ENCODE measurements around the gene CD6.

Gene CD6

DNA sequence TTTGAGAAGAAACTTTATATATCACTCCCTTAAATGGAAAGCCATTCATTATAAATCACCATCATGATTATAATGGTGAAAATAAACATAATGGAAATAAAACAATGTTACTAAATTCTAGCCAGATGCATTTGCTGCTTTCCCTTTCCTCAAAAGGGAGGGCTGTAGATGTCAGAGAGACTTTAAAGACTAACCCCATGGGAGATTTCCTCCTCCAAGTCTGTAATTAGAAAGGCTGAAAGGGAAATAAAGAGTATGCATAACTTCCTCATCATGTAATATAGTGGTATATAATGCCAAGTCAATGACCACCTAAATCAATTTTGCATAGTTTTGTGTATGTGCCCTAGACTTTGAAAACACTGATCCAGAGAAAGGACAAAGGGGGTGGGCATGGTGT is 6.4 kb downstream of the CD6 start:
- in situ Hi-C loops (cut with MboI; ENCODE audit: low pct_unique_long_range_greater_than_20kb, low sequenced_read_pairs): no loop called here
- no peak for DNase-seq

DNA sequence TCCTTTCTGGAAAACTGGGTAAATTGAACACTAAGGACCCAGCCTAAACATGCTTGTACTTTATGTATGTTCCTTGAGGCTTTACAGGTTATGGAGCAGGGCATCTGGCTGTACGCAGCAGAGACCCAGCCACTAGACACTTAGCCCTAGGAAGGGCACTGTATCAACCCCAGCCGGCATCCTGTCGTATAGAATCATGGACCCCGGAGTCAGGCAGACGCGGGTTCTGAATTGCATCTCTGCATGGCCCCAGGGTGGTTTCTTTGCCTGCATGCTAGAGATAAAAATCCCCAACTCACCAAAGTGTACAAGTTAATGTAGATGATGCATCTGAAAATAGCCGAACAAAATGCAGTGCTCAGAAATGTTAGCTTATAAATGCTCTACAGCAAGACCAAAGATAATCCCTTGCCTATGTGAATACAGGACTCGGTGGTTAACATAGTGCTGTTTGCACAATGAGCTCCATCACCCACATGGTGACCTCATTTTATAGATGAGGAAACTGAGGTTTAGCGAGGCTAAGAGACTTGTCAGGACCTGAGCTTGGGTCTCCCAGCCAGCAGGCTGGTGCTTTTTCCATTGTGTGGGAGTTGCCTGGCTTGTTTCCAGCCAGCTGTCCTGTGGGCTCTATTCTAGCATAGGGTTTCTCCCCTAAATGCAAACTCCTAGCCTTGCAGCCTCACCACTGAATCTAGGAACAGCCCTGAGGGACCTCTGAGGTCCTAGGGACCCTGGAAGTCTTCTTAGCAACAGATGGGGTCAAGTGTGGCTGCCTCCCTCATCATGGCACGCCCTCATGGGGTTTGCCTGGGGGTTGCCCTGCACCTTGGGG is 7.3 kb downstream of the CD6 start:
- peak; percentile 79 for DNase-seq
- in situ Hi-C loops (cut with MboI; ENCODE audit: low pct_unique_long_range_greater_than_20kb, low sequenced_read_pairs): no loop called here

DNA sequence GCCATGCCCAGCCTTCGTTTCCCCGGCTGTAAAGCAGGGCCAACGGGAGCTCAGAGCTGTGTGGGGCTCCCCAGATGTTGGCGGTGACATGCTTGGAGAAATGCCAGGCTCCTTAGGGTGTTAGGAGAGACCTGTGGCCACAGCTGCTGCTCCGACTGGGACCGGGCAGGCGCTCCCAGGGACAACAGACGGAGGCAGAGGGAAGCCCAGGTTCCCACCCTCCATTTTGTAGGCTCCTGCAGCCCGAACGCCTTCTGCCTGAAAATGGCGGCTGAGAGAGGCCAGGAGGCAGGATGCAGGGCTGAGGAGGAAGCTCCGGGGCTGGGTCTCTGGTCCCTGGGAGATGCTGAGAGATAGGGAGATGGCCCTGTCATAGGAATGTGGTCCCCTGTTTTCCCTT is 10.0 kb downstream of the CD6 start:
- in situ Hi-C loops (cut with MboI; ENCODE audit: low pct_unique_long_range_greater_than_20kb, low sequenced_read_pairs): no loop called here
- DNase-seq: no peak

DNA sequence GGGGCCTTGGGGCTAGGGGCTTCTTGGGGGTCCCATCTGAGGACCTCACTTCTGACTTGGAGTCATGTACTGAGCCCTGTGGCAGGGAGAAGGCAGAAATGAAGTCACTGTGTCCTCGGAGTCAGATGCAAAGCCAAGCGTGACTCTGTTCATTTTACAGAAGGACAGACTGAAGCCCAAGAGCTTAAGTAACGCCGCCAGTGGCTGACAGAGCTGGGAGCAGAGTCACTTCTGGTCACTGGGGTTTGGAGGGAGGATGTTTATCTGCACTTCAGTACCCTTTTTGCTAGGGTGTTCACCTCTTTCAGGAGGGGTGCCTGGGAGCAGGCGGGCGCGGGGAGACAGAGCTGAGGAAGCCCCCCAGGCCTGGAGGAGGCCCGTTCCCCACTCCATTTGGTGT is 10.7 kb downstream of the CD6 start:
- in situ Hi-C loops (cut with MboI; ENCODE audit: low pct_unique_long_range_greater_than_20kb, low sequenced_read_pairs): no loop called here
- DNase-seq: no peak

DNA sequence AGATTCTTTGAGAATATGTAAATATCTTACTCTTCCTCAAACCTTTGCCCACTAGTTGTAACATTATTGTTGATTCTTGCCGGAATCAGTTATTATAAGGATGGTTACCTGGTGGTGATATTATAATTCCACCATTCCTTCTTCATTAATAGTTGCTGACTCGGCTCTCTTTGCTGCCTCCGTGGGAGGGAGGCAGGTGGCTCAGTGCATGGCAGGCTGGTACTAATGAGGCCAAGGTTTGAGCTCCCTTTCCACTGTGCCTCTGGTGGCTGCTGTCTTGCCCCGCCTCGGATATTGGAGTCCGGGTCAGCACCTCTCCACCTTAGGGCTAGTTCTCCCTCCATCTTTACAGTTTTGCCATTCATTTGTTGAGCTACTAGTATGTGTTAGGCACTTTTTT is 12.7 kb downstream of the CD6 start:
- DNase-seq: no peak
- in situ Hi-C loops (cut with MboI; ENCODE audit: low pct_unique_long_range_greater_than_20kb, low sequenced_read_pairs): no loop called here

DNA sequence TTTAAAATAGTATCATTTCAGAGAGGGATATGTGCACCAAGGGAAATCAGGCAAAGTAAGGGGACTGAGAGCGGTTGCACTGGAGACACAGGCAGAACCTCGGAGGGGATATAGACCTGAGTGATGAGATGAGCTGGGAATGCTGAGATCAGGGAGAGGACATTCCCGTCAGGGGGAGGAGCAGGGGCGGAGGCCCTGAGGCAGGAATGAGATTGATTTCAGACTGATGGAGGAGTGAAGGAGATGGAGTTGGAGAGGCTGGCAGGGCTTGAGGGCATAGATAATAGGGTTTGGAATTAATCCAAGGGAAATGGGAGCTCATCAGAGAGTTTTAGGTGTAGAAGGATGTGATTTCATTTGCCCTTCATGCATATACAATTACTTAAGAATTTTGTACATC is 13.2 kb downstream of the CD6 start:
- in situ Hi-C loops (cut with MboI; ENCODE audit: low pct_unique_long_range_greater_than_20kb, low sequenced_read_pairs): no loop called here
- DNase-seq: no peak

DNA sequence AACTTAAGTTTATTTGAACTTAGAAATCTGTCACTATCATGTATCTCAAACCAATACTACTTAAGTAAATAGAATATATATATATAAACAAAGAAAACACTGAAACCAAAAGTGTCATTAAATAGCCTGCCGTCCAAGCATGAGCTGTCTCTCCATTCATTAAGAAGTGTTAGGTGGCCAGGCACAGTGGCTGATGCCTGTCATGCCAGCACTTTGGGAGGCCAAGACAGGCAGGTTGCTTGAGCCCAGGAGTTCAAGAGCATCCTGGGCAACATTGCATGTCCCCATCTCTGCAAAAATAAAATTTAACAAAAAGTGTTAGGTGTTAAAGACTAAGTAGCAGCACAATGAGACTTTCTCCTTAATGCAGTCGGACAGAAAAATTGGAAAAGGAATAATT is 14.0 kb downstream of the CD6 start:
- no peak for DNase-seq
- in situ Hi-C loops (cut with MboI; ENCODE audit: low pct_unique_long_range_greater_than_20kb, low sequenced_read_pairs): no loop called here

DNA sequence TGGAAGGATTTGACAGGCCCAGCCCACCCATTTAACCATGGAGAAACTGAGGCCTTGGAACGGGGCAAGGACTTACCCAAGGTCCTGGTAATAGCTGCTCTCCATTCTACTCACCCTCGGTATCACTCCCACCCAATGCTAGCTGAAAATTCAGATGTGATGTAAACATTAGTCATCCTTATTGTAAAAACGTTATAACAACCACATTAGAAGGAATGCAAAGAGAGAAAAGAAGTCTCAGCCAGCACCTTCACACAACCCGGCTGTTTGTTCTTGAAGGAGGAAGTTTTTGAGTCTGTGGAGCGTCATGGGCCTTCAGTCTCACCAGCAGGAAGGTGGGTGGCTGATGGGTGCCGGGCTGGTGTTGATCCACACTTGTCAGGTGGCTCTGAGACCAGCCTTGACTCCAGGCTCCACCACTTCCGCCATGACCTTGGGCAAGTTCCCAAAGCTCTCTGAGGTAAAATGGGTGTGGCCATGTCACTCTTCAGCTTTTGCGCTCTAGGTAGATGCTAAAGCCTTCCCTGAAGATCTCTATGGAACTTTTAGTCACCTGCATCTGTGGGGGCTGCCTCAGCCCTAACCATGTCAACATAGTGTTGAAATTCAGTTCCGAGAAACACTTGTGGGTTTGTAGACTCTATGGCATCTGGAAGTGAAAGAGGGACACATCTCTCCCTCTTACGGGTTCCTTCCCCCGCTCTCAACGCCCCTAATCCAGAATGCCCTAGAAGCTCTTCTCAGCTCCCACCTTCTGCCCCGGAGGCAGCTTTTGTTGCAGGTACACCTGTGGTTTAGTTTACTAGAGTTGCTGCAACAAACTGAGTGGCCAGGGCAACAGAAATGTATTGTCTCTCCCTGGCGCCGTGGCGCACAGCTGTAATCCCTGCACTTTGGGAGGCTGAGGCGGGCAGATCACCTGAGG is 14.8 kb downstream of the CD6 start:
- in situ Hi-C loops (cut with MboI; ENCODE audit: low pct_unique_long_range_greater_than_20kb, low sequenced_read_pairs): no loop called here
- peak; percentile 43 for DNase-seq

DNA sequence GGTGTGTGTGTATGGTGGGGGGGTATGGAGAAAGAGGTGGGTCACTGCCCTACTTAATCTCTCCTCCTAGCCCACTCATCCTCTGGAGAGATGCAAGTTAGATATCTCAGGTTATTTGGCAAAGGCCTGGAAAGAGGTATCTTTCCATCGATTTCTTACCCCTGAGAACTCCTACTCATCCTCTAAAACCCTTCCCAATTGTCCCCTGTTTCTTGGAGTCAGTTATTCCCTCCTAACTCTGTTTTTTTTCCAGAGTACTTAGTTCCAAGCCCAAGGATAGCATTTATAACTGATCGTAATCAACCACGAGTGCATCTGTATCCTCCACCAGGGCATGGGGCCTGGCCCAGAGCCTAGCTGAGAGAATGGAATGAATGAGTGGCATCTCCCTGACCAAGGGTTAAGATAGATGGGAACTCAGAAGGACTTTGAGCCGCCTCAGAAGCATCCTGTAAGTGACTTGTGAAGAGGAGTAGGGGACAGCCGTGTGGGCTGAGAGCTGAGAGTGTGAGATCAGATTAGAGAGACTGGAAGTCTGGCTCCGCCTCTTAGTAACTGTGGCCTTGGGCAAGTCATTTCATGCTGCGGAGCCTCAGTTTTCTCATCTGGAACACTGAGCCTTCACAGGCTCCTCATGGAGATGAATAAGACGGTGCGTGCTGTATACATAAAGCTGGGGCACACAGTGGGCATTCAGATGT is 16.2 kb downstream of the CD6 start:
- DNase-seq: no peak
- in situ Hi-C loops (cut with MboI; ENCODE audit: low pct_unique_long_range_greater_than_20kb, low sequenced_read_pairs): no loop called here

DNA sequence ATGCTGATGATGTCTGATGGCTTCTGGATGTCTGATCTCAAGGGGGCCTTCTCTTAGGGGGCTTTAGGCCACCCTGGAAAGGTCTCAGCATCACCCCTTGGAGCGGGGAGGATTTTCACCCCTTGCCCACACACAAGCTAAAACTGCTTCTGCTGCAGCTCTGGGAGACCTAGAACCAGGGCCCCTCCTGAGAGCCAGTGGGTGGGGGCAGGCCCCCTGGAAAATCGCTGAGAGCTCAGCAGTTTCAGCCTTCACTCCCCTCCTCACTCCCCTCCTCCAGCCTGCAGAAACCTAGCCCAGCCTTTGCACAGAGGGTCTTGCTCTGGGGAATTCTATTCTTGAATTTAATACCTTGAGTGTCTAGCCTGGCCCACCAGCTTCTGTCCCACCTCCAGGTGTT is 17.2 kb downstream of the CD6 start:
- in situ Hi-C loops (cut with MboI; ENCODE audit: low pct_unique_long_range_greater_than_20kb, low sequenced_read_pairs): no loop called here

DNA sequence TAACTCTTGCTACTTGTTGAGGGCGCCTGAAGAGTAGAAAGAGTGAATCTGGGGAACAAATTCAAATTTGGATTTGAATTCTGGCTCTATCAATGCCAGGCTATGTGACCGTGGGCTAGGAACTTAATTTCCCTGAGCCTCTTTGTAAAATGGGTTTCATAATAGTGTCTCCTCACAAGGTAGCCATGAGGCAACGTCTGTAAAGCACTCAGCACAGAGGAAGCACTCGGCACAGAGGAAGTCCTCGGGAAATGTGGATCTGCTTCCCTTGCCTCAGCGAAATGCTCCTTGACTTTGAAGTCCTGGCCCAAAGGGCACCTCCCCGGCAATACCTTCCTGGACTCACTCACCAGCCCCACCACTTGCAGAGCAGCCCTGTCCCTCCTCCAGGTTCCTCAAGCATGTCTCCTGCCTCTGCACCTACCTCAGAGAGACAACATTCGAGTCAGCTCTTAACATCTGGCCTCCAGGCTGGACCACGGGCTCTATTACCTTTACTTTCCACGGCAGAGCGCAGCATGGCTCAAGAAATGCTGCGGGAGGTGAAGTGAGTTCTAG is 17.7 kb downstream of the CD6 start:
- in situ Hi-C loops (cut with MboI; ENCODE audit: low pct_unique_long_range_greater_than_20kb, low sequenced_read_pairs): no loop called here
- DNase-seq: no peak

More for the DNA sequence above, 17.2 kb downstream of the CD6 start:
- no peak for DNase-seq

DNA sequence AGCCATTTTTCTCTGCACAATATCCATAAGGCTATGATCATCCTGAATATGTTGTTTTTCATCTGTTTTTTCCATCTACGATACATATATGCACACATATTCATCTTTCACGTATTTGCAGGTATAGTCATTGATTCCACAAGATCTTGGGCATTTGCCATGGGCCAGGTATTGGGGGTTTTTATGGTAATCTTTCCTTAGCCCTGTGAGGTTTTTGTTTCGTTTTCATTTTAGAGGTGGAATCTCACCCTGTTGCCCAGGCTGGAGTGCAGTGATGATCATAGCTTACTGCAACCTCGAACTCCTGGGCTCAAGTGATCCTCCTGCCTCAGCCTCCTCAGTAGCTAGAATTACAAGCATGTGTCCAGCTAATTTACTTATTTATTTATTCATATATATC is 20.0 kb downstream of the CD6 start:
- DNase-seq: no peak
- in situ Hi-C loops (cut with MboI; ENCODE audit: low pct_unique_long_range_greater_than_20kb, low sequenced_read_pairs): no loop called here

DNA sequence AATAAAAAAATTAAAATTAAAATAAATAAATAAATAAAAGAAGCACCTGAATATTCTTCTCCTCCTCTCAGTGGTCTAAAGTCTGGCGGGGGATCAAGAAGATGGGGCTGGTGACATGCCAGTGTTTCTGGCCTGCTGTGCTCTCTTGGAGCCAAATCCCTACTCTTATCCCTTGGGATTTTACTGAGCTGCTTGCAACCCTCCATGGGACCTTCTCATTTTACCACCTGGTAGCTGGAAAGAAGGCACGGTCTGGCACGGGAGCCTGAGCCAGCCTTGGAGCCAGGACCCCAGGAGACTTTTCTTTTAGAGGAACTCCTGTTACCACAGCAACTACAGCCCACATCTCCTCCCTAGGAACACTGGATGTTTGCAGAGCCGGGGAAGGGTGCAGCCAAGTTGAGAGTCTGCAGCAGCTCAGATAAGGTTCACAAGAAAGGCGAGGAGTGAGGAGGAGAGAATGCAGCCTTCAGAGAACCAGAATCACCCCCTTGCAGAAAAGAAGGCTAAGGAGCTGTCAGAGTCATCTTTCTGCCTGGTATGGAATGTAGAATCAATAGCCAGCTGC is 21.4 kb downstream of the CD6 start:
- in situ Hi-C loops (cut with MboI; ENCODE audit: low pct_unique_long_range_greater_than_20kb, low sequenced_read_pairs): no loop called here
- DNase-seq: no peak

DNA sequence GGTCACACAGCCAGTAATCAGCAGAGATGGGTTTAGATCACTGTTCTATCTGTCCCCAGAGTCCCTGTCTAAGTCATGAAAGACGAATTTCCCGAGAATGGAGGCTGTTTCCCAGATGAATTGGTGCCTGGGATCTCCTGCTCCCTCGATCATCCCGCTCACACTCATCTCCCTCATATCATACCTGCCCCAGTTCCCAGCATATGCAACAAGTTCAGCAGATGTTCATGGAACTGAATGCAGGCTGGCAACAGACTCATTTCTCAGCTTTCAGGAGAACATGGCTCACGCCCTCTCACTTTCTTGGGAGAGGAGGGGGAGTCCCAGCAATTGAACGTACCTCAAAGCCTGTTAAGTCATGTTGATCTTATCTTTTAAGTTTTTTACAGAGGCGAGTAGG is 22.1 kb downstream of the CD6 start:
- in situ Hi-C loops (cut with MboI; ENCODE audit: low pct_unique_long_range_greater_than_20kb, low sequenced_read_pairs): no loop called here
- no peak for DNase-seq

DNA sequence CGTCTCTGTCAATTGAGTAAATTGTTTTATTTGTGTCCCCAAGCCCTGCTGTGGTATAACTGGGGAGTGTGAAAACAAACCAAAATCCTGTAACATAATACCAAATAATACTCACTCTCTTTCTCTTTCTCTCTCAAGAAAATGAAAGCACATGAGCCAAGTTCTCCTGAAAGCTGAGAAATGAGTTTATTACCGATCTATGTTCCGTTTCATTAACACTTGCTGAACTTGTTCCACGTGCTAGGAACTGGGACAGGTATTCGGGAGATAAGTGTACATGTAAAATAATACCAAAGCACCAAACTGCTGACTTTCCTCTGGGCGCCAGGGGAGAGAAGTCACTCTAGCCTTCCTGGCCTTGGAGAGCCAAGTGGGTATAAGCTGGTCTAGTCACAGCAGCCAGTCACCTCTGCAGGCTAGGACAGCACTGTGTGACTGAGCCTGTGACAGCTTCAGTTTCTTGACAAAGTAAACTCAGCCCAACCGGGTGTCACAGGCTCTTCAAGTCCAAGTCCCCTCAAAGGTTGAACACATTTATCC is 23.1 kb downstream of the CD6 start:
- no peak for DNase-seq
- in situ Hi-C loops (cut with MboI; ENCODE audit: low pct_unique_long_range_greater_than_20kb, low sequenced_read_pairs): no loop called here

DNA sequence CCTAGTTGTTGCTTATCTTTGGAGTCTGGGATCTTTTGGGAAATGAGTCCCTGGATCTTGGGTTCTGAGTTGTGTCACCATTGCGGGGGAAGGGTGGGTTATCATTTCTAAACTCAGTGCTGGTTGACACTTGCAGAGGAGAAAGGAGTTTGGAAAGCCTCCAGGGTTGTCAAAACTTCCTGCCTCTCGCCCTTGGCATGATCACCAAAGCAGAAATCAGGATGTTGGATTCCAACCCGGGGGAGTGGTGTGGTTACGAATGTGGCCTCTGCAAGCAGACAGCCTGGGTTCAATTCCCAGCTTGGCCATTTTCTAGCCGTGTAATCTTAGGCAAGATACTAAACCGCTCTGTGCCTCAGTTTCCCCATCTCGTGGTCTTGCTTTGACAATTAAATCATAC is 24.3 kb downstream of the CD6 start:
- in situ Hi-C loops (cut with MboI; ENCODE audit: low pct_unique_long_range_greater_than_20kb, low sequenced_read_pairs): no loop called here
- peak; percentile 30 for DNase-seq

DNA sequence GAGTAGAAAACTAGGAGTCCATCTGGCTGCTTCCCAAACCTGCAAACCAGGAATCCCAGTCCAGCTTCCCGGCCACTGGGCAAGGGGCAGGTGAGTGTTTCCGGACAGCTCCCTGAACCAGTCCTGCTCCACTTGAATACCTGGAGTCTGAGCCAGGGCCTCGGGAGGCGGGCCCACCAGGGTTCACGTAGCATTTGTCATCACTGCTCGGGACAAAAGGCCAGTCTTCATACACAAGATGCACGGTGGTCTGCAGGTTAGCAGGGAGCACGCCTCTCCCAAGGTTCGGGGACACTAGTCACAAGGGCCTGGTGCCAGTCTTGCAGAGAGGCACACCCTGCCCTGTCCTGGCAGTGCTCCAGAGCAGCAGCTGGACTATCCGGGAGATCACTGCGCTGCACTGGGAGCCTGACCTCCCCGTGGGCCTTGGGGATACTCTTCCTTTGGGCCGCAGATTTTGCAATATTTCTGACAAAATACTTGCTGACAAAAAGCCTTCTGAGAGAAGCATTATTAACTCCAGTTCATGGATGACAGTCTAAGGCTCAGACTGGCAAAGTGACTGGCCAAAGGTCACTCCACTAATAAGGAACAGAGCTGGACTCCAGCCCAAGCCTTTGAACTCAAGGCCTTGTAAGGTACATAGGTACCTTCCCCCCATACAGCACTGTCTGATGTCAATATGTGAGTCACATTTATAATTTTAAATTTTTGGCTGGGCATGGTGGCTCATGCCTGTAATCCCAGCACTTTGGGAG is 25.1 kb downstream of the CD6 start:
- DNase-seq: no peak
- in situ Hi-C loops (cut with MboI; ENCODE audit: low pct_unique_long_range_greater_than_20kb, low sequenced_read_pairs): no loop called here

DNA sequence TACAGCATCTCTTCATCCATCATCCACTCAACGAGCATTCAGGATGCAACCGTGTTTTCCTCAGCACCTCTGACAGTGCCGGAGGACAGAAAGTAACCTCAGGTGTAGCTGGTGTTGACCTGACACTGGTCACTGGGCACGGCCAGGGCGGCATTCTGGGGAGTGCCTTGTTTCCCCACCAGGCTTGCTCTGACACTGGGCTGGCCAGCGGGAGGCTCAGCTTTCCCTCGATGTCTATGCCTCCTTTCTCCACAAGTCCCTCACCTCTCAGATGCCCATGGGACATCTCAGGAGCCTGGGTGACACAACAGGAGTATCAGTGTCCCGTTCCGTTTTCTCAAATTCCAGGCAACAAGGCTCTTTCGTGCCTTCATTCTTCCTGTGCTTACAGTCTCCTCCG is 28.9 kb downstream of the CD6 start:
- no peak for DNase-seq
- in situ Hi-C loops (cut with MboI; ENCODE audit: low pct_unique_long_range_greater_than_20kb, low sequenced_read_pairs): no loop called here
